H1 (cell line): ENCODE results near the gene UMAD1. TPM values are rescaled to one million over a fixed set of nuclear protein-coding genes. Genes with fewer than 3 reads are reported as not detected.

Experiments
- CTCF ChIA-PET: fragments of 300-600 bp; sonication (Branson Sonifier 250); formaldehyde crosslinking; loops from one replicate; lab custom pipeline; 2021; ENCODE audit not compliant: partially characterized antibody; lab: Charles Lee
- POLR2A ChIA-PET: fragments of 300-600 bp; sonication (Branson Sonifier 250); formaldehyde crosslinking; loops from one replicate; lab custom pipeline; 2021; ENCODE audit warnings: inconsistent platforms; ENCODE audit not compliant: partially characterized antibody; lab: Charles Lee
- DNase-seq, 2 experiments: peaks; one replicate each; pipeline versions ENCODE4 v3.0.0 to v3.0.0-alpha.2; 2010 to 2022; ENCODE audit warnings: low spot score in 2 of 2, low read depth in 1 of 2, mixed read lengths in 1 of 2
- FAIRE-seq: peaks from 2 replicates; lab custom pipeline; 2011; peaks lifted over from hg19 to GRCh38; lab: Jason Lieb, UNC
- H2AFZ ChIP-seq: 2 replicates; pipeline ENCODE4 v1.8.1; 2012; ENCODE audit warnings: low read length, inconsistent platforms
- H2AK5ac ChIP-seq: 2 replicates; pipeline ENCODE4 v1.6.1; 2013; ENCODE audit warnings: low read depth, low read length
- H2BK120ac ChIP-seq: replicated peaks from 2 replicates; pipeline ENCODE3; 2013; ENCODE audit warnings: low read depth, low read length, inconsistent platforms
- H2BK12ac ChIP-seq: 2 replicates; pipeline ENCODE4 v1.6.1; 2013; ENCODE audit warnings: low read depth, low read length
- H2BK15ac ChIP-seq: 2 replicates; pipeline ENCODE4 v1.6.1; 2013; ENCODE audit warnings: low read length
- H2BK20ac ChIP-seq: 2 replicates; pipeline ENCODE4 v1.6.1; 2013; ENCODE audit warnings: low read length
- H2BK5ac ChIP-seq: 2 replicates; pipeline ENCODE4 v1.6.1; 2013; ENCODE audit warnings: low read depth, low read length
- H3K14ac ChIP-seq: 2 replicates; pipeline ENCODE4 v1.6.1; 2013; ENCODE audit warnings: inconsistent platforms; ENCODE audit not compliant: insufficient read length
- H3K18ac ChIP-seq: 2 replicates; pipeline ENCODE4 v1.6.1; 2013; ENCODE audit warnings: low read length; ENCODE audit errors: extremely low read depth
- H3K23ac ChIP-seq: 2 replicates; pipeline ENCODE4 v1.6.1; 2013; ENCODE audit warnings: inconsistent platforms; ENCODE audit not compliant: insufficient read length
- H3K23me2 ChIP-seq: 2 replicates; pipeline ENCODE4 v1.6.1; 2013; ENCODE audit warnings: low read depth, low read length
- H3K27ac ChIP-seq: 2 replicates; pipeline ENCODE4 v1.6.1; 2011; ENCODE audit warnings: low read depth, low read length, inconsistent platforms
- H3K27me3 ChIP-seq, 4 experiments: replicated peaks in 1 of 4; 1 replicate in 1 of 4; 2 replicates in 3 of 4; pipeline versions ENCODE4 v1.6.1 to v1.8.1; 2011 to 2013; ENCODE audit warnings: low read length in 3 of 4, mild to moderate bottlenecking in 3 of 4, inconsistent platforms in 2 of 4, mixed read lengths in 2 of 4, moderate library complexity in 1 of 4; ENCODE audit not compliant: control insufficient read depth in 3 of 4, insufficient read depth in 3 of 4; ENCODE audit errors: extremely low read depth in 1 of 4
- H3K36me3 ChIP-seq, 4 experiments: 2 replicates each; pipeline versions ENCODE4 v1.6.1 to v1.8.1; 2011 to 2013; ENCODE audit warnings: mild to moderate bottlenecking in 4 of 4, low read length in 3 of 4, moderate library complexity in 2 of 4, control low read depth in 1 of 4, inconsistent platforms in 1 of 4; ENCODE audit not compliant: insufficient read depth in 4 of 4, control insufficient read depth in 2 of 4
- H3K4ac ChIP-seq: replicated peaks from 2 replicates; pipeline ENCODE3; 2013; ENCODE audit warnings: low read length, low read depth, mixed read lengths, inconsistent platforms; ENCODE audit not compliant: insufficient read length
- H3K4me1 ChIP-seq, 4 experiments: replicated peaks in 1 of 4; 1 replicate in 1 of 4; 2 replicates in 3 of 4; pipeline versions ENCODE4 v1.6.1 to v1.8.1; 2011 to 2013; ENCODE audit warnings: low read length in 3 of 4, inconsistent platforms in 2 of 4, mixed read lengths in 1 of 4; ENCODE audit not compliant: insufficient read depth in 4 of 4, control insufficient read depth in 3 of 4
- H3K4me2 ChIP-seq, 2 experiments: 2 replicates each; pipeline versions ENCODE4 v1.6.1 to v1.8.1; 2011 to 2013; ENCODE audit warnings: low read depth in 2 of 2, low read length in 2 of 2, control low read depth in 1 of 2, inconsistent platforms in 1 of 2, mild to moderate bottlenecking in 1 of 2; ENCODE audit not compliant: insufficient read depth in 1 of 2
- H3K4me3 ChIP-seq, 4 experiments: fragments of 200-600, 300-600 bp in 1 of 4; sonication (generic), shearing (Covaris generic), sonication (Bioruptor Twin) in 1 of 4; 2 replicates each; pipeline versions ENCODE4 v1.5.1 to v1.8.1; 2011 to 2016; ENCODE audit warnings: low read length in 4 of 4, low read depth in 3 of 4, control low read depth in 2 of 4, inconsistent platforms in 2 of 4, mild to moderate bottlenecking in 2 of 4, mixed read lengths in 1 of 4, moderate library complexity in 1 of 4; ENCODE audit not compliant: insufficient read depth in 2 of 4; ENCODE audit errors: extremely low read depth in 1 of 4
- H3K56ac ChIP-seq: replicated peaks from 2 replicates; pipeline ENCODE3; 2013; ENCODE audit warnings: low read depth, mild to moderate bottlenecking, mixed read lengths, low read length, inconsistent platforms; ENCODE audit not compliant: insufficient read length
- H3K79me1 ChIP-seq: 2 replicates; pipeline ENCODE4 v1.6.1; 2013; ENCODE audit warnings: low read depth, low read length, control low read depth
- H3K79me2 ChIP-seq, 2 experiments: 2 replicates each; pipeline versions ENCODE4 v1.6.1 to v1.8.1; 2012 to 2013; ENCODE audit warnings: low read length in 2 of 2, mild to moderate bottlenecking in 2 of 2, inconsistent platforms in 1 of 2; ENCODE audit not compliant: insufficient read depth in 2 of 2, control insufficient read depth in 1 of 2
- H3K9ac ChIP-seq, 4 experiments: replicated peaks in 1 of 4; 1 replicate in 1 of 4; 2 replicates in 3 of 4; pipeline versions ENCODE4 v1.6.1 to v1.8.1; 2011 to 2013; ENCODE audit warnings: low read depth in 3 of 4, low read length in 3 of 4, control low read depth in 2 of 4, mild to moderate bottlenecking in 2 of 4, moderate library complexity in 2 of 4, inconsistent platforms in 1 of 4; ENCODE audit errors: extremely low read depth in 1 of 4
- H3K9me3 ChIP-seq, 2 experiments: 2 replicates each; pipeline versions ENCODE4 v1.6.1 to v1.8.1; 2012 to 2013; ENCODE audit warnings: mild to moderate bottlenecking in 2 of 2, moderate library complexity in 2 of 2, control low read depth in 1 of 2, inconsistent platforms in 1 of 2, low read depth in 1 of 2, low read length in 1 of 2, mixed read lengths in 1 of 2; ENCODE audit not compliant: insufficient read depth in 2 of 2
- H4K20me1 ChIP-seq, 2 experiments: replicated peaks in 1 of 2; 2 replicates each; pipeline versions ENCODE3 to v1.8.1; 2011 to 2013; ENCODE audit warnings: inconsistent platforms in 2 of 2, low read length in 2 of 2, mild to moderate bottlenecking in 1 of 2; ENCODE audit not compliant: insufficient read depth in 2 of 2, control insufficient read depth in 1 of 2
- H4K5ac ChIP-seq: 2 replicates; pipeline ENCODE4 v1.6.1; 2013; ENCODE audit warnings: low read length, low read depth, mixed read lengths, inconsistent platforms; ENCODE audit not compliant: insufficient read length
- H4K8ac ChIP-seq: 2 replicates; pipeline ENCODE4 v1.8.0; 2013; ENCODE audit warnings: mild to moderate bottlenecking, moderate library complexity, low read length, inconsistent platforms; ENCODE audit not compliant: insufficient read depth; ENCODE audit errors: extremely low read depth
- H4K91ac ChIP-seq: replicated peaks from 2 replicates; pipeline ENCODE3; 2013; ENCODE audit warnings: low read length, mixed read lengths, inconsistent platforms; ENCODE audit not compliant: insufficient read length
- JUND ChIP-seq: IDR thresholded peaks from 2 replicates; pipeline ENCODE4 v1.6.1; 2011; ENCODE audit warnings: mild to moderate bottlenecking, improper control_type of control experiment, low read length
- polyA plus RNA-seq, 7 experiments: library from polyadenylated mRNA; depleted of rRNA in 3 of 7; stranded (reverse) in 5 of 7; unstranded in 2 of 7; fragments of >200 nt in 5 of 7; fragments of 200-250 nt in 2 of 7; gene quantifications; 1 replicate in 5 of 7; 2 replicates in 1 of 7; 4 replicates in 1 of 7; pipeline versions ENCODE4 v1.2.1 to v1.2.3, GENCODE V29; 2011 to 2013; ENCODE audit warnings: missing spikeins in 2 of 7, mixed read lengths in 2 of 7
- total RNA-seq: library from RNA; stranded (reverse); fragmentation: NEBNext Ultra II Directional; extraction: Animal tissue kit (Norgen Biotek cat#: 25700); gene quantifications from 2 replicates; pipeline ENCODE4 v1.2.1, GENCODE V29; 2021

The UMAD1 gene
- total and polyA plus RNA-seq, 2 of the 8 experiments (the other 6 are each of a cell fraction or from before 2014, with no cell fraction given), result 10.4 to 12.3 TPM

- Histone ChIP-seq H2BK5ac (no peak overlapping the region), H4K8ac (no peak overlapping the region), H3K27me3 (no peaks in the 10 kb centered on the region; a peak in 1 of 7 replicates), H3K36me3 (no peaks in the 10 kb centered on the region), H2AFZ (no peak overlapping the region), H2BK120ac (no peak overlapping the region), H4K91ac (no peak overlapping the region), H3K23me2 (no peaks in the 10 kb centered on the region), H3K4me3 (no peak overlapping the region), H3K4me1 (peaks cover 0 to 2% (median under 1%) of the 10 kb centered on the region in 4 experiments; a peak in 1 of 7 replicates), H3K79me1 (no peaks in the 10 kb centered on the region), H3K9ac (no peak overlapping the region), H4K5ac (no peak overlapping the region), H3K56ac (no peak overlapping the region), H2BK12ac (no peak overlapping the region), H3K27ac (no peak overlapping the region), H3K14ac (no peak overlapping the region), H2BK15ac (no peak overlapping the region), H2BK20ac (no peak overlapping the region), H3K18ac (no peak overlapping the region), H3K23ac (no peak overlapping the region), H3K4ac (no peak overlapping the region), H3K79me2 (no peaks in the 10 kb centered on the region), H3K4me2 (no peak overlapping the region), H4K20me1 (no peaks in the 10 kb centered on the region), H2AK5ac (no peak overlapping the region), H3K9me3 (no peaks in the 10 kb centered on the region)
- FAIRE-seq (no peak), DNase-seq (no peak)
- no peak for TF ChIP-seq JUND
- ChIA-PET CTCF (interaction anchor here (0.6 to 1.6 kb wide), 3 partner anchors 8 to 630 kb away, joined by 3 to 4 read pairs (median 4); no protein-coding TSS in a partner anchor), POLR2A (interaction anchor here (0.7 kb wide), 1 partner anchor 490 kb away, joined by 3 read pairs; no protein-coding TSS in a partner anchor)
Observed at GRCh38 chr7:7731732-7732131, 91.2 kb downstream of the UMAD1 start.
